ENCODE measurements around the gene RPL12. TPM values are rescaled to one million over a fixed set of nuclear protein-coding genes. Genes with fewer than 3 reads are reported as not detected.

Gene RPL12
- polyA plus RNA-seq, 2 of the 4 experiments (the other 2 are of a cell fraction), result 2,198 to 2,384 TPM

GRCh38 chr9:127463911-127464310, 12.7 kb upstream of the RPL12 start (continued):
- no peak for TF ChIP-seq REST (IDR thresholded peaks at IDR 0.05)

GRCh38 chr9:127463382-127463781, 12.2 kb upstream of the RPL12 start:
- POLR2A ChIA-PET, result no interaction called here
- CTCF ChIA-PET, result interaction anchor here (2.4 kb wide), 1 partner anchor 8 kb away, joined by 9 read pairs; no protein-coding TSS in a partner anchor
- H3K27ac ChIP-seq, result no peak overlapping the region
- H3K4me2 ChIP-seq, result no peak overlapping the region
- WGBS (ENCODE audit: missing lambda C conversion rate), result 81% methylated on average over 3 of the region's 3 CpGs
- no peaks in the 10 kb centered on the region for H3K9me3 ChIP-seq
- H3K4me1 ChIP-seq, result no peaks in the 10 kb centered on the region
- FAIRE-seq (no peak), DNase-seq (ENCODE audit: low read depth in 1 of 2, low spot score in 1 of 2) (no peak), ATAC-seq (no peak)
- no peak overlapping the region for H3K4me3 ChIP-seq
- TF ChIP-seq CTCF (IDR thresholded peaks at IDR 0.05) (no peak), SREBF2 (IDR thresholded peaks at IDR 0.05) (no peak), PBX3 (IDR thresholded peaks at IDR 0.05) (no peak), POLR2AphosphoS2 (conservative IDR thresholded peaks at IDR 0.05; ENCODE audit: low read length) (no peak), CBX8 (IDR thresholded peaks at IDR 0.05) (no peak), RARB (CRISPR knock-in tag; IDR thresholded peaks at IDR 0.05) (no peak), EHMT2 (IDR thresholded peaks at IDR 0.05; ENCODE audit: low read depth) (no peak), FOSL2 (IDR thresholded peaks at IDR 0.05) (no peak), FOSL2 (CRISPR knock-in tag; IDR thresholded peaks at IDR 0.05) (no peak), NPAS2 (CRISPR knock-in tag; IDR thresholded peaks at IDR 0.05; ENCODE audit: borderline replicate concordance) (no peak), FOSB (CRISPR knock-in tag; IDR thresholded peaks at IDR 0.05) (no peak), HMGXB4 (CRISPR knock-in tag; IDR thresholded peaks at IDR 0.05; ENCODE audit: borderline replicate concordance) (no peak), CEBPB (IDR thresholded peaks at IDR 0.05) (no peak), RNF2 (IDR thresholded peaks at IDR 0.05; ENCODE audit: borderline replicate concordance, low read depth) (no peak), ZNF302 (CRISPR knock-in tag; IDR thresholded peaks at IDR 0.05) (no peak), ZC3H11A (IDR thresholded peaks at IDR 0.05) (no peak), FOXS1 (CRISPR knock-in tag; IDR thresholded peaks at IDR 0.05) (no peak), HOXB5 (CRISPR knock-in tag; IDR thresholded peaks at IDR 0.05) (no peak), SMC3 (IDR thresholded peaks at IDR 0.05) (no peak), TFCP2L1 (CRISPR knock-in tag; IDR thresholded peaks at IDR 0.05) (no peak), HES2 (IDR thresholded peaks at IDR 0.05) (no peak)

All from A549 (cell line).